H1 (cell line): ENCODE measurements around the gene FARP2. TPM values are rescaled to one million over a fixed set of nuclear protein-coding genes. Genes with fewer than 3 reads are reported as not detected.

ENCODE experiments used
- BACH1 ChIP-seq: IDR thresholded peaks from 2 replicates; pipeline ENCODE4 v1.6.1; 2012; ENCODE audit warnings: low read length, improper control_type of control experiment
- CREB1 ChIP-seq: IDR thresholded peaks from 2 replicates; pipeline ENCODE4 v1.6.1; 2012; ENCODE audit warnings: inconsistent platforms
- JUN ChIP-seq: IDR thresholded peaks from 2 replicates; pipeline ENCODE4 v1.6.1; 2011; ENCODE audit warnings: low read depth, mild to moderate bottlenecking, improper control_type of control experiment, low read length
- POLR2A ChIP-seq, 2 experiments: IDR thresholded peaks; 1 replicate in 1 of 2; 2 replicates in 1 of 2; pipeline ENCODE4 v1.6.1; 2011; ENCODE audit warnings: low read depth in 2 of 2, low read length in 2 of 2, mild to moderate bottlenecking in 2 of 2; ENCODE audit errors: control extremely low read depth in 1 of 2
- RAD21 ChIP-seq, 2 experiments: IDR thresholded peaks in 1 of 2; conservative IDR thresholded peaks in 1 of 2; 2 replicates each; pipeline ENCODE4 v1.6.1; 2011; ENCODE audit warnings: low read depth in 2 of 2, low read length in 2 of 2, improper control_type of control experiment in 1 of 2, inconsistent platforms in 1 of 2, mild to moderate bottlenecking in 1 of 2, moderate library complexity in 1 of 2
- RBBP5 ChIP-seq: IDR thresholded peaks from 2 replicates; pipeline ENCODE4 v1.7.1; 2012; ENCODE audit warnings: low read depth, mild to moderate bottlenecking, inconsistent platforms, low read length, moderate library complexity, borderline replicate concordance
- TAF1 ChIP-seq: IDR thresholded peaks from 2 replicates; pipeline ENCODE4 v1.6.1; 2011; ENCODE audit warnings: mild to moderate bottlenecking, low read depth, low read length
- polyA plus RNA-seq, 7 experiments: library from polyadenylated mRNA; depleted of rRNA in 3 of 7; stranded (reverse) in 5 of 7; unstranded in 2 of 7; fragments of >200 nt in 5 of 7; fragments of 200-250 nt in 2 of 7; gene quantifications; 1 replicate in 5 of 7; 2 replicates in 1 of 7; 4 replicates in 1 of 7; pipeline versions ENCODE4 v1.2.1 to v1.2.3, GENCODE V29; 2011 to 2013; ENCODE audit warnings: missing spikeins in 2 of 7, mixed read lengths in 2 of 7
- total RNA-seq: library from RNA; stranded (reverse); fragmentation: NEBNext Ultra II Directional; extraction: Animal tissue kit (Norgen Biotek cat#: 25700); gene quantifications from 2 replicates; pipeline ENCODE4 v1.2.1, GENCODE V29; 2021

Gene FARP2
- total and polyA plus RNA-seq, 2 of the 8 experiments (the other 6 are each of a cell fraction or from before 2014, with no cell fraction given): 12.4 to 33.4 TPM

DNA sequence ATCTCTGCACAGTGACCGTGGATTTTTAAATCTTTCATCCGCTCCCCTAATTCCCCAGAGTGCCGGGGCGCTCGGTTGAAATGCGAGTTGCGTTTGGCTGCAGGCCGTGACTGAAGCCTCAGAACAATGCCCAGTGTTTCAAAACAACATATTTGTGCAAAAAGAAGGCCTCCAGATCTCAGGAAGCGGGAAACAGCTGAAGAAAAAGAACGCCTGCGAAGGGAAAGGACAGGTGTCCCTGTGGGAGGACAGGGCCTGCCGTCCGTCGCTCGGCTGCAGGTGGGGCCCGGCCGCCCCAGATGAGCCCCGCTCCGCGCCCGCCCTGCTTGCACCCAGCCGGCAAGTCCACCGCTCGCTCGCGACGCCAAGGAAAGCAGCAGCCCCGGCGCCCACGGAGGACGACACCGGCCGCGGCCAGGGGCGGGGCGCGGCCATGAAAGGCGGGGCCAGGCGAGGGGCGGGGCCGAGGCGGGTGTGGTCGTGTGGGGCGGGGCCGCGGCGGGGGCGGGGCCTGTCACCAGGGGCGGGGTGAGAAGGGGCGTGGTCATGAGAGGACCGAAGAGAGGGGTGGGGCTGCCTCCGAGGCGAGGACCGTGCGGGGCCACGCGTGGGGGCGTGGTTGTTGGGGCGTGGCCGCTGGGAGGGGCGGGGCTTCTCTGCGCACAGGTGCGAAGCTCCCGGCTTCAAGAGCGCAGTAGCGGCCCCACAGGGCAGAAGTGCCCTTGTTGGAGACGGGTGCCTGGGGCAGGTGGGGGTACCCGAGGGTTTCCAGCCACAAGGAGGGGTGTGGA lies 184.9 kb downstream of the FARP2 start (continued):
- TF ChIP-seq RAD21 (IDR thresholded peaks at IDR 0.05 in 1 of 2, conservative IDR thresholded peaks at IDR 0.05 in 1 of 2; ENCODE audit: low read depth in 2 of 2, low read length in 2 of 2): peak in 1 of 2 experiments; percentile 12; a peak in 1 of 4 replicates
- TF ChIP-seq RBBP5: no peak
- peak; percentile 33; the same call in 1 of the 2 replicates for TF ChIP-seq CREB1
- TF ChIP-seq TAF1: peak; percentile 59; the same call in 1 of the 2 replicates
- no peak for TF ChIP-seq JUN
- TF ChIP-seq BACH1: peak; percentile 40; the same call in 1 of the 2 replicates
- TF ChIP-seq POLR2A (IDR thresholded peaks at IDR 0.05; ENCODE audit: control extremely low read depth in 1 of 2, low read depth in 2 of 2, low read length in 2 of 2): peak in 1 of 2 experiments; percentile 52; a peak in 2 of 3 replicates
